ENCODE results near the gene ZMIZ1. TPM values are rescaled to one million over a fixed set of nuclear protein-coding genes. Genes with fewer than 3 reads are reported as not detected.

The ZMIZ1 gene
- total and polyA plus RNA-seq, 2 experiments from 2014 or later = 48.2 to 78.8 TPM

DNA sequence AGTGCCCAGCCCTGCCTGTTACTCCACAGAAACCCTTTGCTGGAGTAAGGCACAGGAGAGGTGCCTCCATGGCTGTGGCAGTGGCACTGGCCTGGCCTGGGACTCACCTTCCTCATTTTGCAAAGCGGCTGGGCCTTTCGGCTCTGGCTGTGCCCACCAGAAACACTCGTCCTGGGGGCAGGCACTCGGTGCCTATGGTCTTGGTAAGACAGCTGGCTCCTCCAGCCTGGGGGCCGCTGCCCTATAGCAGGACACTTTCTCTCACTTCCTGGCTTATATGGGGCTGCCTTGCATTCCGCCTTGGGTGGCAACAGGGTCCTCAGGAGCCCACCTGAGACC lies 13.2 kb downstream of the ZMIZ1 start:
- no peak for DNase-seq (ENCODE audit: low read depth in 1 of 2, low spot score in 1 of 2)
- Histone ChIP-seq H3K27ac (peak overlapping the region; percentile 57), H3K9me3 (ENCODE audit: low read depth) (no peaks in the 10 kb centered on the region), H3K36me3 (no peaks in the 10 kb centered on the region), H3K27me3 (no peaks in the 10 kb centered on the region), H3K4me1 (ENCODE audit: low read depth) (peaks cover 56% of the 10 kb centered on the region), H3K4me3 (no peak overlapping the region)
- TF ChIP-seq, protein P1, sequence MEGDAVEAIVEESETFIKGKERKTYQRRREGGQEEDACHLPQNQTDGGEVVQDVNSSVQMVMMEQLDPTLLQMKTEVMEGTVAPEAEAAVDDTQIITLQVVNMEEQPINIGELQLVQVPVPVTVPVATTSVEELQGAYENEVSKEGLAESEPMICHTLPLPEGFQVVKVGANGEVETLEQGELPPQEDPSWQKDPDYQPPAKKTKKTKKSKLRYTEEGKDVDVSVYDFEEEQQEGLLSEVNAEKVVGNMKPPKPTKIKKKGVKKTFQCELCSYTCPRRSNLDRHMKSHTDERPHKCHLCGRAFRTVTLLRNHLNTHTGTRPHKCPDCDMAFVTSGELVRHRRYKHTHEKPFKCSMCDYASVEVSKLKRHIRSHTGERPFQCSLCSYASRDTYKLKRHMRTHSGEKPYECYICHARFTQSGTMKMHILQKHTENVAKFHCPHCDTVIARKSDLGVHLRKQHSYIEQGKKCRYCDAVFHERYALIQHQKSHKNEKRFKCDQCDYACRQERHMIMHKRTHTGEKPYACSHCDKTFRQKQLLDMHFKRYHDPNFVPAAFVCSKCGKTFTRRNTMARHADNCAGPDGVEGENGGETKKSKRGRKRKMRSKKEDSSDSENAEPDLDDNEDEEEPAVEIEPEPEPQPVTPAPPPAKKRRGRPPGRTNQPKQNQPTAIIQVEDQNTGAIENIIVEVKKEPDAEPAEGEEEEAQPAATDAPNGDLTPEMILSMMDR (IDR thresholded peaks at IDR 0.05; ENCODE audit: low read depth, low read length) = no peak

DNA sequence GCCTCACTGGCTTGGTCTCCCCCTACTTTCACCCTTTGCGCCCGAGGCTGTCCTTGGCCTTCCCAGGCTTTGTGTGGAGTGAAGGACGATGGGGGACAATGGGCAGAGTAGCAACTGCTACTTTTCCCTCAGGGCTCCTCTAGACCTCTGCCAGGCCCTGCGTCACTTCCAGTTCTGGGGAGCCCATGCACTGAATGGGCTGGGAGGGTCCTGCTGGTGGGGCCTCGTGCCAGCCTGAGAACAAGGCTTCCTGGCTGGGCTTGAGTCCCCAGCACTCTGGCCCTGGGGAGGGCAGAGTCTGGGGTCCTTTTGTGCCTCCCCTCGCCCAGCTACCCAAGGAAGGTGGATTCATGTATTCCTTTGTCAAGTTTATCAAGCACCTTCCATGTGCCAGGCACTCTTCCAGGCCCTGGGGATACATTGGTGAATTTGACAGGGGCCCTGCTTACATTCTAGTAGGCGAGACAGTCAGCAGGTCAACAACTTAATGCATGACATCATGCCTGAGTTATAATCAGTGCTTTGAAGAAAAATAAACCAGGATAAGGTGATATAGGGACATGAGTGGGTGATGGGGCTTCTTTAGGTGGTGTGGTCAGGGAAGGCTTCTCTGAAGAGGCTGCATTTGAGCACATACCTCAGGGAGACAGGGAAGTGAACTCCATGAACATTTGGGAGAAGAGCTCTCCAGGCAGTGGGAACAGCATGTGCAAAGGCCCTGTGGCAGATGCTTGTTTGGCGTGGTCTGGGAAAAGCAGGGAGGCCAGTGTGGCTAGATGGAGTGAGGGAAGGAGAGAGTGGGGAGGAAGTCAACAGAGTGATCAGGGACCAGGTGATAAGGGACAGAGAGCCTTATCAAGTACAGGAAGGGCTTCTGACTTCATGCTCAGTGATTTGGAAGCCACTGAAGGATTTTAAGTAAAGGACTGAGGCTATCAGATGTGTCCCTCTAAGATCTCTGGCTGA lies 14.1 kb downstream of the ZMIZ1 start:
- peaks cover 60% of the 10 kb centered on the region for H3K4me1 ChIP-seq (ENCODE audit: low read depth)
- H3K4me3 ChIP-seq = no peak overlapping the region
- TF ChIP-seq, protein P1 (IDR thresholded peaks at IDR 0.05; ENCODE audit: low read depth, low read length) = no peak
- peak overlapping the region; percentile 57 for H3K27ac ChIP-seq
- H3K9me3 ChIP-seq (ENCODE audit: low read depth) = no peaks in the 10 kb centered on the region
- no peak for DNase-seq (ENCODE audit: low read depth in 1 of 2, low spot score in 1 of 2)
- H3K36me3 ChIP-seq = no peaks in the 10 kb centered on the region
- no peaks in the 10 kb centered on the region for H3K27me3 ChIP-seq

DNA sequence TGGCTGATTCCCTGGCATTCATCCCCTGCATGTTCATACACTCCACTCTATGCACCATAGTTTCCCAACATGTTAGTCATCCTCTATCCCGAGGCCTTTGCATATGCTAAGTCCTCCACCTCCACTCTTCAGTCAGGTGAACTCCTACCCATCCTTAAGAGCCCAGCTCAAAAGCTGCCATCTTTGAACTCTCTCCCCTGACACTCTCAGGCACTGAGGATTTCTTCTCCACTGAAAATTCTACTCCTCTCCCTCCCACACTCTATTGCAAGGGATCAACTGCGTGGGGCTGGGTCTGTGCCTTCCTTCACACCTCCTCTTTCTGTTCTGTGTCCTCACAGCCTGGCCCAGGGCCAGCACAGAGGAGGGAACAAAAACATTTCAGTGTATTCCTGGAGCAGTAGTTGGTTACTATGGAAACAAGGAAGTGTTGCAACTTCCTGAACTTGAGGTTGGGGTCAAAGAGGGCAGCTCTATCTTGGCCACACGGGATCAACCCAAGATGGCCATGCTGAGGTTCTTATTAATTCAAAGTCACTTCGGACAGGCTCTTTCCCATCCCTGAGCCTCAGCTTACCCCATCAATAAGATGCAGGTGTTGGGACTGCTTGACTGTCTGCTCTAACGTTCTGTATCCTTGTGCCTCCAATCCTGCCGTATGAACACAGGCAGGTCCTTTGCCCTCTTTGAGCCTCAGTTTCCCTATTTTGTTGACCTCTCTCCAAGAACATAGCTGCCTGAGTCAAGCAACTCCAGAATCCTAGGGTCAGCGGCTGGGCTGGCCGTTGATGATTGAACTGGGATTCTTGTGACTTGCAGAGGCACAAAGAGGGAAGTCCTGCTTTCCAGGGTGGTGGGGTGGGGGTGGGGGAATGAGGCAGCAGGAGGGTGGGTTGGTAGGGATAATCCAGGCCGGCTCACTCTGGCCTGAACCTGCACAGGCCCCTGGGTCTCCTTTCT lies 15.5 kb downstream of the ZMIZ1 start:
- peaks cover 51% of the 10 kb centered on the region for H3K4me1 ChIP-seq (ENCODE audit: low read depth)
- peak overlapping the region; percentile 25 for H3K27ac ChIP-seq
- H3K27me3 ChIP-seq = no peaks in the 10 kb centered on the region
- no peaks in the 10 kb centered on the region for H3K9me3 ChIP-seq (ENCODE audit: low read depth)
- H3K4me3 ChIP-seq = no peak overlapping the region
- TF ChIP-seq, protein P1 (IDR thresholded peaks at IDR 0.05; ENCODE audit: low read depth, low read length) = no peak
- peak in 1 of 2 donors; percentile 96 for DNase-seq (ENCODE audit: low read depth in 1 of 2, low spot score in 1 of 2)
- no peaks in the 10 kb centered on the region for H3K36me3 ChIP-seq

DNA sequence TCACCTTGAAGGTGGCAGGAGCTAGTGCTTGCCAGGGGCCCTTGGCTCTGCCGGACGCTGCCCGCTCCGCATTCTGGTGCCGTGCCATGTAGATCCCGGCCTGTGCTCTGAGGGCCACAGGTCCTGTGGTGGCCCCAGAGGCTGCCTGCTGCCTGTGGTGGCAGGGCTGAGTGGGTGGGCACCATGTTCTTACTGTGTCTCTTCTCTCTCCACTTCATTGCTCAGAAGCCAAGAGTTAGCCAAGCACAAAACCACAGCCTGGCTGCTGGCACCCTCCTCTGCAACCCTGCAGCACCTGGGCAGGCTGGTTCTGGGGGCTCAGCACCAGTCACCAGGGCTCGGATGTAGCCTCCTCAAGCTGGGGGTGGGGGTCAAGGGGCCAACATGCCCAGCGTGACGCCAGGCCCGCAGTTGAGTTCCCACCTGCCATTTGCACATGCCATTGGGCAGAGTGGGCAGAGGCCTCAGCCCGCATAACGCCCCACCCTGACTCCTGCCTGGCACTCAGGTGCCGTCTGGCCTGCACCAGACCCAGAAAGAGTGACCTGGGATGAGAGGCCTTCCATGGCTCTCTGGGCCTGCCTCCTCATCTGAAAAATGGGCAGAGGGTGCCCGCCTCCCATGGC lies 16.3 kb downstream of the ZMIZ1 start:
- no peak for DNase-seq (ENCODE audit: low read depth in 1 of 2, low spot score in 1 of 2)
- TF ChIP-seq, protein P1 (IDR thresholded peaks at IDR 0.05; ENCODE audit: low read depth, low read length) = no peak
- Histone ChIP-seq H3K9me3 (ENCODE audit: low read depth) (no peaks in the 10 kb centered on the region), H3K27me3 (no peaks in the 10 kb centered on the region), H3K4me3 (no peak overlapping the region), H3K4me1 (ENCODE audit: low read depth) (peaks cover 45% of the 10 kb centered on the region), H3K27ac (peak overlapping the region; percentile 40), H3K36me3 (no peaks in the 10 kb centered on the region)

DNA sequence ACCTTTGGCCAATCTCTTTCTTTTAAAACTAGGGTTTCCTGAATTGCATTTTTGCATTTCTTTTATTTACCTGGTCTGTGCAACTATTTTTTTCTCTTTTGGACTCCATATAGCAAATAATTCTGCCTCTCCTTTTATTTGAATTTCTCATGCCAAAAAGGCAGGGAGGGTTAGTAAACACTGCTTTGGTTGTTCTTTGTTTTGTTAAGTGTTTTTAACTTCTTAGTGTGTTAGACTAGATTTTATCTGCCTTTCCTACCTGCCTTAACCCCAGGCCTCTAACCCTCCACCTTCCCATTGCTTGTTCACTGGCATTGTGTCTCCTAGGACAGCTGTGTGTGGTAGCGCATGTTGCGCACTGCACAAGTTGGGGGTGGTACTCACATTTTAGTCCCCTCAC lies 18.1 kb downstream of the ZMIZ1 start:
- no peak for DNase-seq (ENCODE audit: low read depth in 1 of 2, low spot score in 1 of 2)

More for the DNA sequence above, 18.1 kb downstream of the ZMIZ1 start:
- Histone ChIP-seq H3K27me3 (no peaks in the 10 kb centered on the region), H3K4me3 (no peak overlapping the region), H3K36me3 (no peaks in the 10 kb centered on the region), H3K27ac (no peak overlapping the region), H3K4me1 (ENCODE audit: low read depth) (peaks cover 32% of the 10 kb centered on the region), H3K9me3 (ENCODE audit: low read depth) (no peaks in the 10 kb centered on the region)
- TF ChIP-seq, protein P1 (IDR thresholded peaks at IDR 0.05; ENCODE audit: low read depth, low read length) = no peak

Data from cardiac muscle cell (in vitro differentiated cells and primary cell).